ENCODE results near the gene RMI2.

RMI2 gene

GRCh38 chr16:11346700-11347319 is 1.6 kb downstream of the RMI2 start:
- Histone ChIP-seq H3K27me3 (ENCODE audit: insufficient read depth, low read length, poor library complexity) (no peaks in the 10 kb centered on the region), H3K36me3 (ENCODE audit: control insufficient read depth, insufficient read depth, low read length) (no peaks in the 10 kb centered on the region), H2BK120ac (ENCODE audit: low read depth, low read length) (no peak overlapping the region), H2AK5ac (ENCODE audit: low read length) (peak overlapping the region; percentile 14), H3K23ac (ENCODE audit: low read length) (peak overlapping the region; percentile 11), H3K4me3 (ENCODE audit: low read length) (no peak overlapping the region), H3K4me1 (ENCODE audit: control insufficient read depth, low read depth, low read length) (no peaks in the 10 kb centered on the region), H3K27ac (ENCODE audit: low read depth, low read length) (no peak overlapping the region), H2BK15ac (replicated peaks; ENCODE audit: low read depth) (no peak overlapping the region), H3K9ac (ENCODE audit: low read length) (peak overlapping the region; percentile 13), H3K79me1 (ENCODE audit: low read length) (peaks cover 29% of the 10 kb centered on the region), H3K79me2 (ENCODE audit: control insufficient read depth, insufficient read depth, low read length) (peaks cover 30% of the 10 kb centered on the region), H3K56ac (ENCODE audit: low read length) (peak overlapping the region; percentile 12), H4K5ac (ENCODE audit: low read length) (no peak overlapping the region), H4K8ac (ENCODE audit: low read depth, low read length) (no peak overlapping the region), H3K4me2 (ENCODE audit: low read length) (no peak overlapping the region), H3K18ac (ENCODE audit: low read length) (no peak overlapping the region), H2BK5ac (ENCODE audit: low read length) (no peak overlapping the region), H3K4ac (ENCODE audit: low read depth, low read length) (no peak overlapping the region)
- no peak for DNase-seq
- WGBS (ENCODE audit: extremely low coverage, insufficient coverage, low lambda C conversion rate), result no CpG with 5 or more reads among the region's 9 CpGs

- no peak overlapping the region for H3K18ac ChIP-seq (ENCODE audit: low read length)
- H3K27me3 ChIP-seq (ENCODE audit: insufficient read depth, low read length, poor library complexity), result no peaks in the 10 kb centered on the region
- no peak overlapping the region for H3K4ac ChIP-seq (ENCODE audit: low read depth, low read length)
- no peak overlapping the region for H2BK15ac ChIP-seq (replicated peaks; ENCODE audit: low read depth)
- no peak overlapping the region for H3K27ac ChIP-seq (ENCODE audit: low read depth, low read length)
- H2AK5ac ChIP-seq (ENCODE audit: low read length), result no peak overlapping the region
- peaks cover 30% of the 10 kb centered on the region for H3K79me2 ChIP-seq (ENCODE audit: control insufficient read depth, insufficient read depth, low read length)
- no peak overlapping the region for H4K5ac ChIP-seq (ENCODE audit: low read length)
- no peak for DNase-seq
- no peak overlapping the region for H3K4me3 ChIP-seq (ENCODE audit: low read length)
- H3K79me1 ChIP-seq (ENCODE audit: low read length), result peaks cover 29% of the 10 kb centered on the region
- no peak overlapping the region for H2BK120ac ChIP-seq (ENCODE audit: low read depth, low read length)
- WGBS (ENCODE audit: extremely low coverage, insufficient coverage, low lambda C conversion rate), result no CpG with 5 or more reads among the region's 7 CpGs
- no peak overlapping the region for H2BK5ac ChIP-seq (ENCODE audit: low read length)
- H3K56ac ChIP-seq (ENCODE audit: low read length), result no peak overlapping the region
- no peak overlapping the region for H4K8ac ChIP-seq (ENCODE audit: low read depth, low read length)
- H3K36me3 ChIP-seq (ENCODE audit: control insufficient read depth, insufficient read depth, low read length), result no peaks in the 10 kb centered on the region
- no peaks in the 10 kb centered on the region for H3K4me1 ChIP-seq (ENCODE audit: control insufficient read depth, low read depth, low read length)
- H3K23ac ChIP-seq (ENCODE audit: low read length), result no peak overlapping the region
- H3K9ac ChIP-seq (ENCODE audit: low read length), result no peak overlapping the region
- no peak overlapping the region for H3K4me2 ChIP-seq (ENCODE audit: low read length)
Measured at GRCh38 chr16:11347831-11348230, 2.6 kb downstream of the RMI2 start.

- H2BK5ac ChIP-seq (ENCODE audit: low read length), result no peak overlapping the region
- no CpG with 5 or more reads among the region's 16 CpGs for WGBS (ENCODE audit: extremely low coverage, insufficient coverage, low lambda C conversion rate)
- no peaks in the 10 kb centered on the region for H3K27me3 ChIP-seq (ENCODE audit: insufficient read depth, low read length, poor library complexity)
- H3K4ac ChIP-seq (ENCODE audit: low read depth, low read length), result no peak overlapping the region
- H3K18ac ChIP-seq (ENCODE audit: low read length), result no peak overlapping the region
- H4K5ac ChIP-seq (ENCODE audit: low read length), result no peak overlapping the region
- no peak overlapping the region for H3K23ac ChIP-seq (ENCODE audit: low read length)
- no peak overlapping the region for H2AK5ac ChIP-seq (ENCODE audit: low read length)
- H3K4me1 ChIP-seq (ENCODE audit: control insufficient read depth, low read depth, low read length), result no peaks in the 10 kb centered on the region
- no peak overlapping the region for H3K27ac ChIP-seq (ENCODE audit: low read depth, low read length)
- peaks cover 30% of the 10 kb centered on the region for H3K79me2 ChIP-seq (ENCODE audit: control insufficient read depth, insufficient read depth, low read length)
- H3K56ac ChIP-seq (ENCODE audit: low read length), result peak overlapping the region; percentile 56
- H2BK120ac ChIP-seq (ENCODE audit: low read depth, low read length), result no peak overlapping the region
- H3K9ac ChIP-seq (ENCODE audit: low read length), result peak overlapping the region; percentile 20
- DNase-seq, result peak; percentile 31
- H2BK15ac ChIP-seq (replicated peaks; ENCODE audit: low read depth), result no peak overlapping the region
- peaks cover 31% of the 10 kb centered on the region for H3K79me1 ChIP-seq (ENCODE audit: low read length)
- no peak overlapping the region for H4K8ac ChIP-seq (ENCODE audit: low read depth, low read length)
- H3K4me2 ChIP-seq (ENCODE audit: low read length), result no peak overlapping the region
- H3K36me3 ChIP-seq (ENCODE audit: control insufficient read depth, insufficient read depth, low read length), result no peaks in the 10 kb centered on the region
- no peak overlapping the region for H3K4me3 ChIP-seq (ENCODE audit: low read length)
Measured at GRCh38 chr16:11348737-11349598, 3.7 kb downstream of the RMI2 start.

DNA sequence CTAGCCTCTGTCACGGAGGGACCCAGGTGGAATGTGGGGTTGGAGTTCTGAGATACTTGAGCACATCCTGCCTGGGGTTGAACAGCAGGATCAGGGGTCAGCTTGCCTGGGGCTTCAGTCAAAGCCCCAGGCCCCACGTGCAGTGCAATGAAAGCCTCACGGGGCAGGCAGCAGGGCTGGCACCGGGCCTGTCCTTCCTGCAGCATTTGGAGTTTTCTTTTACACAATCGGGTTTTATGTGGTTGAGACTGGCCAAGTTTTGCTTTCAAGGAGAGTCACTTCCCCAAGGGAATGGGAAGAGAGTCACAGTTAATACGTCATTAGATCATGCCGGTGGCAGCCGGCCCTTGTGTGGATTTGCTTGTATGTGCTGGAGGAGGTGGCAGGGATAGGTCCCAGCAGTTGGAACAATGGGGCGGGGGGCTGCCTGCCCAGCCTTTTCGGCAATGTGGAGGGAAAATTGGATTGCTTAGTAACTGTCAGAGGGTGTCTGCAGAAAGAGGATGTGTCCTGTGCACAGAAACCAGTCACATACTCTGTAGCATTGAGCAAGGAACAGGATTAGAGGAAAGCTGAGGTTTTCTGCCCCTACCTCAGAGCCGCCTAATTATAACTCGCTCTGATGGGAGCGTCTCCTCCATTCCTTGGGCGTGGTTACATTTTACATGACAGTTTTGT is 4.5 kb downstream of the RMI2 start:
- Histone ChIP-seq H3K18ac (ENCODE audit: low read length) (no peak overlapping the region), H4K8ac (ENCODE audit: low read depth, low read length) (no peak overlapping the region), H2BK15ac (replicated peaks; ENCODE audit: low read depth) (no peak overlapping the region), H3K23ac (ENCODE audit: low read length) (no peak overlapping the region), H3K4me2 (ENCODE audit: low read length) (no peak overlapping the region), H3K79me2 (ENCODE audit: control insufficient read depth, insufficient read depth, low read length) (peaks cover 30% of the 10 kb centered on the region), H3K79me1 (ENCODE audit: low read length) (peaks cover 30% of the 10 kb centered on the region), H4K5ac (ENCODE audit: low read length) (no peak overlapping the region), H3K27me3 (ENCODE audit: insufficient read depth, low read length, poor library complexity) (no peaks in the 10 kb centered on the region), H2AK5ac (ENCODE audit: low read length) (no peak overlapping the region), H2BK120ac (ENCODE audit: low read depth, low read length) (no peak overlapping the region), H3K27ac (ENCODE audit: low read depth, low read length) (no peak overlapping the region), H3K9ac (ENCODE audit: low read length) (peak overlapping the region; percentile 34), H2BK5ac (ENCODE audit: low read length) (no peak overlapping the region), H3K56ac (ENCODE audit: low read length) (peak overlapping the region; percentile 37), H3K4me3 (ENCODE audit: low read length) (no peak overlapping the region), H3K4me1 (ENCODE audit: control insufficient read depth, low read depth, low read length) (no peaks in the 10 kb centered on the region), H3K36me3 (ENCODE audit: control insufficient read depth, insufficient read depth, low read length) (no peaks in the 10 kb centered on the region), H3K4ac (ENCODE audit: low read depth, low read length) (no peak overlapping the region)
- WGBS (ENCODE audit: extremely low coverage, insufficient coverage, low lambda C conversion rate), result no CpG with 5 or more reads among the region's 14 CpGs
- no peak for DNase-seq

DNA sequence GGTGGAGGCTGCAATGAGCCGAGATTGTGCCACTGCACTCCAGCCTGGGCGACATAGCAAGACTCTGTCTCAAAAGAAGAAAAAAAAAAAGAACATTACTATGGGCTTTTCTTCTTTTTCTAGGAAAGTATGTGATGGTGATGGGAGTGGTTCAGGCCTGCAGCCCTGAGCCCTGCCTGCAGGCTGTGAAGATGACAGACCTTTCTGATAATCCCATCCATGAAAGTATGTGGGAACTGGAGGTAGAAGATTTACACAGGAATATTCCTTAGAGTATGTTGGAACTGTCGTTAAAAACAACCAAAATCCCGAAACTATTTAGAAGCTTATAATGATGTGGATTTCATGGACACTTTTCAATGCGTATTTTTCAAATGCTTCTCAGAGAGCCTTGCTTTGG is 5.3 kb downstream of the RMI2 start:
- Histone ChIP-seq H3K79me1 (ENCODE audit: low read length) (peaks cover 32% of the 10 kb centered on the region), H2BK5ac (ENCODE audit: low read length) (no peak overlapping the region), H2AK5ac (ENCODE audit: low read length) (no peak overlapping the region), H2BK120ac (ENCODE audit: low read depth, low read length) (no peak overlapping the region), H3K18ac (ENCODE audit: low read length) (no peak overlapping the region), H2BK15ac (replicated peaks; ENCODE audit: low read depth) (no peak overlapping the region), H3K56ac (ENCODE audit: low read length) (no peak overlapping the region), H3K27me3 (ENCODE audit: insufficient read depth, low read length, poor library complexity) (no peaks in the 10 kb centered on the region), H3K9ac (ENCODE audit: low read length) (no peak overlapping the region), H3K79me2 (ENCODE audit: control insufficient read depth, insufficient read depth, low read length) (peaks cover 30% of the 10 kb centered on the region), H4K8ac (ENCODE audit: low read depth, low read length) (no peak overlapping the region), H4K5ac (ENCODE audit: low read length) (no peak overlapping the region), H3K4ac (ENCODE audit: low read depth, low read length) (no peak overlapping the region), H3K4me1 (ENCODE audit: control insufficient read depth, low read depth, low read length) (peaks cover 5% of the 10 kb centered on the region), H3K4me3 (ENCODE audit: low read length) (no peak overlapping the region), H3K36me3 (ENCODE audit: control insufficient read depth, insufficient read depth, low read length) (no peaks in the 10 kb centered on the region), H3K27ac (ENCODE audit: low read depth, low read length) (no peak overlapping the region), H3K23ac (ENCODE audit: low read length) (no peak overlapping the region), H3K4me2 (ENCODE audit: low read length) (no peak overlapping the region)
- no peak for DNase-seq
- no CpG with 5 or more reads among the region's 5 CpGs for WGBS (ENCODE audit: extremely low coverage, insufficient coverage, low lambda C conversion rate)

Data from mesendoderm (in vitro differentiated cells).